Gastrocnemius medialis (tissue), 4 donors: ENCODE measurements around the gene RBBP6. TPM values are rescaled to one million over a fixed set of nuclear protein-coding genes. Genes with fewer than 3 reads are reported as not detected.

Experiments used
- ATAC-seq, 2 donors: fragments of 150-250 bp; one replicate each; pipeline ENCODE4 v1.9.1; 2016
- DNase-seq, 2 donors: peaks; one replicate each; pipeline ENCODE4 v3.0.0-alpha.2; 2019
- H3K27ac ChIP-seq, 4 donors: fragments of 200-600 bp; sonication (generic); 1 replicate in 1 of 4; 2 replicates in 3 of 4; pipeline ENCODE4 v1.5.1; 2016 to 2018; ENCODE audit warnings: mild to moderate bottlenecking in 2 of 4, moderate library complexity in 1 of 4
- H3K27me3 ChIP-seq, 3 donors: fragments of 200-600 bp; sonication (generic) in 2 of 3; 1 replicate in 1 of 3; 2 replicates in 2 of 3; pipeline versions ENCODE4 v1.5.1 to v1.6.0; 2016 to 2019; ENCODE audit warnings: mild to moderate bottlenecking in 1 of 3, moderate library complexity in 1 of 3
- H3K36me3 ChIP-seq, 2 donors: fragments of 200-600 bp; sonication (generic) in 1 of 2; one replicate each; pipeline ENCODE4 v1.5.1; 2017 to 2018
- H3K4me1 ChIP-seq, 2 donors: fragments of 200-600 bp; sonication (generic) in 1 of 2; one replicate each; pipeline ENCODE4 v1.5.1; 2016 to 2017; ENCODE audit warnings: mild to moderate bottlenecking in 2 of 2
- H3K4me3 ChIP-seq, 4 donors: fragments of 200-600 bp; sonication (generic) in 3 of 4; 1 replicate in 1 of 4; 2 replicates in 3 of 4; pipeline ENCODE4 v1.5.1; 2016 to 2019; ENCODE audit warnings: mild to moderate bottlenecking in 2 of 4
- H3K9me3 ChIP-seq, 3 donors: fragments of 200-600 bp; sonication (generic) in 2 of 3; 1 replicate in 1 of 3; 2 replicates in 2 of 3; pipeline ENCODE4 v1.5.1; 2016 to 2019
- CTCF ChIP-seq, 5 experiments: fragments of 450-650 bp in 3 of 5; fragments of 200-600 bp in 2 of 5; sonication (generic) in 2 of 5; IDR thresholded peaks in 4 of 5; conservative IDR thresholded peaks in 1 of 5; 1 replicate in 4 of 5; 2 replicates in 1 of 5; pipeline ENCODE4 v1.5.1; 2016 to 2019; ENCODE audit warnings: antibody characterized with exemption in 5 of 5, mild to moderate bottlenecking in 3 of 5, moderate library complexity in 3 of 5
- POLR2A ChIP-seq, 2 donors: fragments of 450-650 bp; IDR thresholded peaks; one replicate each; pipeline ENCODE4 v1.6.1; 2017; ENCODE audit warnings: antibody characterized with exemption in 2 of 2, mild to moderate bottlenecking in 2 of 2, moderate library complexity in 2 of 2
- in situ Hi-C, 4 donors: fragments of 200-750 bp; cut with MboI; loops; one replicate each; pipeline versions ENCODE4 v1.15.0 to v1.8.0; 2017; ENCODE audit warnings: low sequenced_read_pairs in 4 of 4
- intact Hi-C: fragments of 100-400 bp; cut with DNase I; formaldehyde crosslinking; loops from one replicate; pipeline ENCODE4 v1.15.1; 2023; ENCODE audit warnings: low total_unique reads
- total RNA-seq, 4 donors: library from RNA; depleted of rRNA; stranded (reverse); fragments of >200 nt; gene quantifications; one replicate each; pipeline versions ENCODE4 v1.1.0 to v1.2.3, GENCODE V29; 2016

RBBP6 gene
- total RNA-seq, 4 donors from 2014 or later = 33.3 to 57.1 (median 47.8) TPM

DNA sequence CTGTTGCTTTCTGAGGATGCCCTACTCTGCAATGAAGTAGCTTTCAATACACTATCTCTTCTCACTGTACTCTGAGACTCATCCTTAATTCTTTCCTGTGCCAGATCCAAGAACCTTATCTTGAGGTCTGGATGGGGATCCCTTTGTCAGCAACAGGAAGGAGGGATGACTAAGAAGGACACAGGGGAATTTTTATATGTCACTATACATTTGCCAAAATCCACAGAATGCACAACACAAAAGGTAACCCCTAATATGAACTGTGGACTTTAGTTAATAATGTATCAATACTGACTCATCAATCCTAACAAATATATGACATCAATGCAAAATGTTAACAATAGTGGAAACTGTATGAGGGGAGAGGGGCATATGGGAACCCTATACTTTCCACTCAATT lies 4.7 kb upstream of the RBBP6 start:
- no peak for TF ChIP-seq CTCF (IDR thresholded peaks at IDR 0.05 in 4 of 5, conservative IDR thresholded peaks at IDR 0.05 in 1 of 5)
- no peak for TF ChIP-seq POLR2A (IDR thresholded peaks at IDR 0.05)
- H3K9me3 ChIP-seq = no peaks in the 10 kb centered on the region
- H3K36me3 ChIP-seq = no peaks in the 10 kb centered on the region
- H3K27ac ChIP-seq = no peak overlapping the region
- in situ Hi-C loops (loop anchor here in 2 of 4 donors (25.0 kb wide), 2 partner anchors 578 to 728 kb away; partner anchors contain the start of genes ZKSCAN2 (in 2 of the 2) and LCMT1 (in 1 of the 2)), intact Hi-C loops (no loop called here)
- DNase-seq = no peak
- H3K4me1 ChIP-seq = peaks cover 0 to 5% of the 10 kb centered on the region in 2 donors
- H3K27me3 ChIP-seq = no peaks in the 10 kb centered on the region
- no peak overlapping the region for H3K4me3 ChIP-seq
- ATAC-seq = no peak

DNA sequence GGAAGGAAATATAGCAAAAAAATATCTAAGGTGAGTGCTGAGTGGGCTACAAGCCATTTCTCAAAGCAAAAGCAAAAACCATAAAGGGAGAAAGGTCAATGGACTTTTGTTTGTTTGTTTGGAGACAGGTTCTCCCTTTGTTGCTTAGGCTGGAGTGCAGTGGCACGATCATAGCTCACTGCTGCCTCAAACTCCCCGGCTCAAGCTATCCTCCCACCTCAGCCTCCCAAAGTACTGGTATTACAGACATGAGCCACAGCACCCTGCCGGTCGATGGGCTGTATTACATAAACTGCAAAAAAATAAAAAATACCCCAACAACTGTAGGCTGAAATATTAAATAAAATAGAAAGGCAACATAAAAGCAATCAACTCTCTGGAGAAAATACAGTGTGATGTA lies 3.5 kb upstream of the RBBP6 start:
- H3K27me3 ChIP-seq = no peaks in the 10 kb centered on the region
- TF ChIP-seq POLR2A (IDR thresholded peaks at IDR 0.05) (no peak), CTCF (IDR thresholded peaks at IDR 0.05 in 4 of 5, conservative IDR thresholded peaks at IDR 0.05 in 1 of 5) (no peak)
- intact Hi-C loops = no loop called here

GRCh38 chr16:24536671-24537070 lies 2.7 kb upstream of the RBBP6 start:
- Histone ChIP-seq H3K36me3 (no peaks in the 10 kb centered on the region), H3K9me3 (no peaks in the 10 kb centered on the region), H3K4me1 (peaks cover 0 to 9% of the 10 kb centered on the region in 2 donors), H3K4me3 (no peak overlapping the region), H3K27ac (no peak overlapping the region), H3K27me3 (no peaks in the 10 kb centered on the region)
- ATAC-seq (no peak), DNase-seq (no peak)
- no peak for TF ChIP-seq POLR2A (IDR thresholded peaks at IDR 0.05)
- TF ChIP-seq CTCF (IDR thresholded peaks at IDR 0.05 in 4 of 5, conservative IDR thresholded peaks at IDR 0.05 in 1 of 5) = no peak
- in situ Hi-C loops = loop anchor here in 2 of 4 donors (25.0 kb wide), 2 partner anchors 576 to 726 kb away; partner anchors contain the start of genes ZKSCAN2 (in 2 of the 2) and LCMT1 (in 1 of the 2)
- intact Hi-C loops = no loop called here

More for the DNA sequence above, 3.5 kb upstream of the RBBP6 start:
- in situ Hi-C loops = loop anchor here in 2 of 4 donors (25.0 kb wide), 2 partner anchors 576 to 726 kb away; partner anchors contain the start of genes ZKSCAN2 (in 2 of the 2) and LCMT1 (in 1 of the 2)
- Histone ChIP-seq H3K27ac (no peak overlapping the region), H3K4me1 (peaks cover 0 to 5% of the 10 kb centered on the region in 2 donors), H3K4me3 (no peak overlapping the region), H3K36me3 (no peaks in the 10 kb centered on the region), H3K9me3 (no peaks in the 10 kb centered on the region)
- ATAC-seq (no peak), DNase-seq (no peak)

GRCh38 chr16:24537474-24538337 lies 1.7 kb upstream of the RBBP6 start:
- Histone ChIP-seq H3K4me1 (peaks cover 10 to 19% of the 10 kb centered on the region in 2 donors), H3K36me3 (no peaks in the 10 kb centered on the region), H3K9me3 (no peaks in the 10 kb centered on the region), H3K27me3 (no peaks in the 10 kb centered on the region), H3K4me3 (no peak overlapping the region), H3K27ac (no peak overlapping the region)
- DNase-seq (no peak), ATAC-seq (no peak)
- TF ChIP-seq POLR2A (IDR thresholded peaks at IDR 0.05) (no peak), CTCF (IDR thresholded peaks at IDR 0.05 in 4 of 5, conservative IDR thresholded peaks at IDR 0.05 in 1 of 5) (no peak)
- intact Hi-C loops (loop anchor here (2.0 kb wide), 1 partner anchor 979 kb away; no protein-coding TSS in a partner anchor), in situ Hi-C loops (loop anchor here in 2 of 4 donors (25.0 kb wide), 2 partner anchors 575 to 725 kb away; partner anchors contain the start of genes ZKSCAN2 (in 2 of the 2) and LCMT1 (in 1 of the 2))
